Measurements from ENCODE around the gene C11orf16.

- TF ChIP-seq CTCF (IDR thresholded peaks at IDR 0.05 in 2 of 3, conservative IDR thresholded peaks at IDR 0.05 in 1 of 3; ENCODE audit: borderline replicate concordance in 1 of 3, insufficient read depth in 1 of 3, low read depth in 2 of 3, low read length in 2 of 3) (peak; percentile 59 to 77 (median 66)), MAX (IDR thresholded peaks at IDR 0.05) (no peak)
These were observed 26.9 kb upstream of the C11orf16 start for GRCh38 chr11:8959546-8960166.
